ENCODE measurements around the gene PKP2.

DNA sequence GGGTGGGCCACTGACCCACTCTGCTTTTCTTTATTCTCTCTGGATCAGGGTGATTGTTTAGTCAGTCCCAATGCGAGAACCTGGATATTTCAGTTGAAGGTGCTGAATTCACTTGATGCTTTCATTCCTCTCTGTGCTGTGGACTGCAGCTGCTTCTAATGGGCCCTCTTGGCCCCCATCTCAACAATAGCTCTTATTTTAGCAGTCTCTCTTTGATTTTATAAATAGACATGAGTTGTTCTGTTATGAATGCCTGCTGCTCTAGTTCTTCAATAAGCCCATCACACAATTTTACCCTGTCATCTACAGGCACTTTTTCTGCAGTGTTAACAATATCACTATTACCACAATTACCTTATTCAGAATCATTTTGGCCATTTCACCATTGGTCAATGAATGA is 86.7 kb downstream of the PKP2 start:
- TF ChIP-seq CTCF (IDR thresholded peaks at IDR 0.05; ENCODE audit: poor library complexity) (no peak), EZH2 (IDR thresholded peaks at IDR 0.05; ENCODE audit: borderline replicate concordance) (no peak)
